Measurements from ENCODE around the gene UNC119B.
"Not testable (repeated sequence)": the region's sequence is repeated elsewhere in the genome, so short reads cannot be mapped to it uniquely, and the experiment has no call there.

UNC119B gene

GRCh38 chr12:120720234-120720986 is 10.2 kb downstream of the UNC119B start:
- peak; percentile 58 for DNase-seq

GRCh38 chr12:120720987-120721801 is 10.9 kb downstream of the UNC119B start:
- no peak for DNase-seq

- no peak for DNase-seq
Measured at GRCh38 chr12:120721866-120722265, 11.6 kb downstream of the UNC119B start.

- DNase-seq = no peak
Measured at GRCh38 chr12:120722784-120723183, 12.5 kb downstream of the UNC119B start.

- no peak for DNase-seq
Measured at GRCh38 chr12:120724720-120725119, 14.5 kb downstream of the UNC119B start.

GRCh38 chr12:120725151-120725658 is 14.9 kb downstream of the UNC119B start:
- DNase-seq = no peak

- peak; percentile 72 for DNase-seq
Measured at GRCh38 chr12:120725659-120726509, 15.6 kb downstream of the UNC119B start, which contains the start of gene ACADS. Gene ACADS, plus strand, starts transcription at chr12:120725826. Its CDS starts 60 bp downstream, at chr12:120725886.

- DNase-seq = no peak
Measured at GRCh38 chr12:120726510-120726793, 16.2 kb downstream of the UNC119B start.

GRCh38 chr12:120726961-120727360 is 16.7 kb downstream of the UNC119B start:
- no peak for DNase-seq

- DNase-seq = not testable (repeated sequence)
Measured at GRCh38 chr12:120732198-120732597, 21.9 kb downstream of the UNC119B start.

GRCh38 chr12:120733574-120733973 is 23.3 kb downstream of the UNC119B start:
- no peak for DNase-seq

- DNase-seq = no peak
Measured at GRCh38 chr12:120734210-120734609, 24.0 kb downstream of the UNC119B start.

GRCh38 chr12:120735181-120735580 is 24.9 kb downstream of the UNC119B start:
- DNase-seq = no peak

GRCh38 chr12:120736404-120737331 is 26.4 kb downstream of the UNC119B start:
- no peak for DNase-seq

- no peak for DNase-seq
Measured at GRCh38 chr12:120737557-120738251, 27.4 kb downstream of the UNC119B start.

GRCh38 chr12:120738252-120739030 is 28.2 kb downstream of the UNC119B start:
- DNase-seq = no peak

- no peak for DNase-seq
Measured at GRCh38 chr12:120739031-120739762, 28.9 kb downstream of the UNC119B start.

GRCh38 chr12:120739821-120740613 is 29.8 kb downstream of the UNC119B start:
- DNase-seq = no peak

- DNase-seq = no peak
Measured at GRCh38 chr12:120740871-120741270, 30.6 kb downstream of the UNC119B start.
